SK-N-SH (cell line): ENCODE measurements around the gene THADA. TPM values are rescaled to one million over a fixed set of nuclear protein-coding genes. Genes with fewer than 3 reads are reported as not detected.

ENCODE experiments used
- CTCF ChIA-PET: fragments of 300-600, 350-600 bp; formaldehyde crosslinking; extraction: SDS; loops from one replicate; lab custom pipeline; 2021; lab: Yijun Ruan, JAX
- POLR2A ChIA-PET: fragments of 350-600 bp; sonication (Branson Sonifier 250); formaldehyde crosslinking; extraction: SDS; loops from one replicate; lab custom pipeline; 2020; ENCODE audit warnings: antibody characterized with exemption, inconsistent platforms; lab: Yijun Ruan, JAX
- DNase-seq: peaks from one replicate; pipeline ENCODE4 v3.0.0; 2012
- H2AFZ ChIP-seq: fragments of 200-600 bp; sonication (generic); 2 replicates; pipeline ENCODE4 v1.8.1; 2016; ENCODE audit warnings: antibody characterized with exemption, mild to moderate bottlenecking, low read depth
- H3F3A ChIP-seq: fragments of 200-600 bp; sonication (generic); replicated peaks from 2 replicates; pipeline ENCODE3; 2016; ENCODE audit warnings: antibody characterized with exemption, mild to moderate bottlenecking; ENCODE audit not compliant: insufficient read depth
- H3K27ac ChIP-seq, 2 experiments: fragments of 200-500 bp in 1 of 2; fragments of 200-600 bp in 1 of 2; sonication (Bioruptor generic) in 1 of 2; sonication (generic), shearing (Covaris generic) in 1 of 2; 2 replicates each; pipeline versions ENCODE4 v1.5.1 to v1.6.1; 2014 to 2016; ENCODE audit warnings: low read depth in 2 of 2, inconsistent platforms in 1 of 2, low read length in 1 of 2, mild to moderate bottlenecking in 1 of 2, mixed read lengths in 1 of 2
- H3K27me3 ChIP-seq: fragments of 200-600 bp; sonication (generic), shearing (Covaris generic); 2 replicates; pipeline ENCODE4 v1.6.1; 2016; ENCODE audit warnings: mixed run types; ENCODE audit not compliant: insufficient read depth
- H3K36me3 ChIP-seq, 2 experiments: fragments of 200-500 bp in 1 of 2; fragments of 200-600 bp in 1 of 2; sonication (Bioruptor generic) in 1 of 2; sonication (generic) in 1 of 2; replicated peaks in 1 of 2; 2 replicates each; pipeline versions ENCODE3 to v1.5.1; 2014 to 2016; ENCODE audit warnings: low read length in 1 of 2, mild to moderate bottlenecking in 1 of 2; ENCODE audit not compliant: insufficient read depth in 2 of 2, control insufficient read depth in 1 of 2
- H3K4me1 ChIP-seq, 2 experiments: fragments of 200-500 bp in 1 of 2; fragments of 200-600 bp in 1 of 2; sonication (Bioruptor generic) in 1 of 2; sonication (generic), shearing (Covaris generic) in 1 of 2; 2 replicates each; pipeline versions ENCODE4 v1.5.1 to v1.6.1; 2014 to 2016; ENCODE audit warnings: low read depth in 1 of 2, low read length in 1 of 2, mixed run types in 1 of 2; ENCODE audit not compliant: insufficient read depth in 2 of 2, control insufficient read depth in 1 of 2
- H3K4me2 ChIP-seq: fragments of 200-600 bp; sonication (generic), shearing (Covaris generic); 2 replicates; pipeline ENCODE4 v1.6.1; 2017; ENCODE audit warnings: mixed run types
- H3K4me3 ChIP-seq, 2 experiments: fragments of 200-500 bp in 1 of 2; fragments of 200-600 bp in 1 of 2; sonication (Bioruptor generic) in 1 of 2; sonication (generic), shearing (Covaris generic) in 1 of 2; 2 replicates each; pipeline versions ENCODE4 v1.5.1 to v1.8.1; 2014 to 2016; ENCODE audit warnings: low read depth in 2 of 2, inconsistent platforms in 1 of 2, low read length in 1 of 2, mild to moderate bottlenecking in 1 of 2, mixed read lengths in 1 of 2, moderate library complexity in 1 of 2
- H3K79me2 ChIP-seq: fragments of 200-600 bp; sonication (generic); 2 replicates; pipeline ENCODE4 v1.8.1; 2017; ENCODE audit warnings: mild to moderate bottlenecking; ENCODE audit not compliant: insufficient read depth
- H3K9ac ChIP-seq: fragments of 200-600 bp; sonication (generic); 2 replicates; pipeline ENCODE4 v1.6.1; 2017; ENCODE audit warnings: mixed run types
- H3K9me2 ChIP-seq: fragments of 200-600 bp; sonication (generic); 2 replicates; pipeline ENCODE4 v1.6.1; 2017; ENCODE audit warnings: mixed run types
- H3K9me3 ChIP-seq: fragments of 200-600 bp; sonication (generic); 2 replicates; pipeline ENCODE4 v1.6.1; 2017; ENCODE audit warnings: mixed run types, mild to moderate bottlenecking, moderate library complexity
- H4K20me1 ChIP-seq: fragments of 200-600 bp; sonication (generic); 2 replicates; pipeline ENCODE4 v1.6.1; 2017; ENCODE audit warnings: mild to moderate bottlenecking, mixed run types; ENCODE audit not compliant: insufficient read depth
- CHD2 ChIP-seq: fragments of 150-350 bp; IDR thresholded peaks from 2 replicates; pipeline ENCODE4 v1.6.1; 2018; ENCODE audit warnings: low read length; ENCODE audit not compliant: partially characterized antibody
- ELF1 ChIP-seq: IDR thresholded peaks from 2 replicates; pipeline ENCODE4 v1.4.0; 2012
- EP300 ChIP-seq, 2 experiments: IDR thresholded peaks; 2 replicates each; pipeline versions ENCODE4 v1.4.0 to v1.6.1; 2012; ENCODE audit warnings: borderline replicate concordance in 1 of 2, low read depth in 1 of 2, low read length in 1 of 2
- EZH2phosphoT487 ChIP-seq: fragments of 200-600 bp; sonication (generic); IDR thresholded peaks from 2 replicates; pipeline ENCODE4 v1.6.1; 2017; ENCODE audit warnings: low read depth, mixed run types, mild to moderate bottlenecking, antibody characterized with exemption, moderate library complexity, borderline replicate concordance
- FOXJ3 ChIP-seq: sonication (generic); formaldehyde crosslinking; IDR thresholded peaks from 2 replicates; pipeline ENCODE4 v1.5.1; 2020; ENCODE audit warnings: mild to moderate bottlenecking, missing genetic modification reagents
- FOXM1 ChIP-seq: IDR thresholded peaks from 2 replicates; pipeline ENCODE4 v1.4.0; 2012; ENCODE audit warnings: low read depth, mild to moderate bottlenecking
- GABPA ChIP-seq: IDR thresholded peaks from 2 replicates; pipeline ENCODE4 v1.4.0; 2012; ENCODE audit warnings: low read depth, mild to moderate bottlenecking
- GATA2 ChIP-seq: sonication (generic); formaldehyde crosslinking; IDR thresholded peaks from 2 replicates; pipeline ENCODE4 v1.5.0; 2020; ENCODE audit warnings: mild to moderate bottlenecking, missing genetic modification reagents
- JUND ChIP-seq: IDR thresholded peaks from 2 replicates; pipeline ENCODE4 v1.4.0; 2012
- MXI1 ChIP-seq: IDR thresholded peaks from 2 replicates; pipeline ENCODE4 v1.6.1; 2012; ENCODE audit warnings: mild to moderate bottlenecking, low read depth, low read length, improper control_type of control experiment
- NRF1 ChIP-seq: IDR thresholded peaks from 2 replicates; pipeline ENCODE4 v1.6.1; 2012; ENCODE audit warnings: low read depth, mild to moderate bottlenecking, low read length
- POLR2AphosphoS5 ChIP-seq: IDR thresholded peaks from 2 replicates; pipeline ENCODE4 v1.6.1; 2012; ENCODE audit warnings: low read depth, low read length
- RAD21 ChIP-seq: IDR thresholded peaks from 2 replicates; pipeline ENCODE4 v1.6.1; 2012; ENCODE audit warnings: mild to moderate bottlenecking, low read length
- RFX5 ChIP-seq: IDR thresholded peaks from 2 replicates; pipeline ENCODE4 v1.6.1; 2012; ENCODE audit warnings: mild to moderate bottlenecking, improper control_type of control experiment, low read length
- RXRA ChIP-seq: IDR thresholded peaks from 2 replicates; pipeline ENCODE4 v1.4.0; 2012; ENCODE audit warnings: low read depth, mild to moderate bottlenecking, borderline replicate concordance
- SIN3A ChIP-seq: IDR thresholded peaks from 2 replicates; pipeline ENCODE4 v1.6.1; 2012; ENCODE audit warnings: low read depth, mild to moderate bottlenecking, low read length, moderate library complexity, borderline replicate concordance
- SMC3 ChIP-seq: IDR thresholded peaks from 2 replicates; pipeline ENCODE4 v1.6.1; 2012; ENCODE audit warnings: low read depth, low read length, improper control_type of control experiment
- TEAD4 ChIP-seq: IDR thresholded peaks from 2 replicates; pipeline ENCODE4 v1.4.0; 2012; ENCODE audit warnings: mild to moderate bottlenecking, borderline replicate concordance; ENCODE audit not compliant: insufficient read depth
- YY1 ChIP-seq: IDR thresholded peaks from 2 replicates; pipeline ENCODE4 v1.4.0; 2012; ENCODE audit warnings: low read depth, mild to moderate bottlenecking
- WGBS: methylation state at CpG from one replicate; pipeline ENCODE4 v1.1.6; 2017; ENCODE audit warnings: low lambda C conversion rate; 5-methylcytosine and 5-hydroxymethylcytosine counted together
- polyA plus RNA-seq, 3 experiments: library from polyadenylated mRNA; depleted of rRNA; stranded (reverse); fragments of >200 nt; gene quantifications; 2 replicates each; pipeline ENCODE4 v1.2.3, GENCODE V29; 2012
- TF ChIP-seq, protein P1 (sequence below): IDR thresholded peaks from 2 replicates; pipeline ENCODE4; 2012
- TF ChIP-seq, protein P2 (sequence below): fragments of 150-350 bp; IDR thresholded peaks from 2 replicates; pipeline ENCODE4 v1.6.1; 2017; ENCODE audit warnings: antibody characterized with exemption, low read length, low read depth, borderline replicate concordance
- TF ChIP-seq, protein P3 (sequence below): IDR thresholded peaks from 2 replicates; pipeline ENCODE4 v1.4.0; 2012; ENCODE audit warnings: low read depth, borderline replicate concordance
- TF ChIP-seq, protein P4 (sequence below): IDR thresholded peaks from 2 replicates; pipeline ENCODE4 v1.4.0; 2012; ENCODE audit warnings: low read depth
- TF ChIP-seq, protein P5 (sequence below): IDR thresholded peaks from 2 replicates; pipeline ENCODE4 v1.4.0; 2012; ENCODE audit warnings: low read depth, borderline replicate concordance

THADA gene
- polyA plus RNA-seq, 1 of the 3 experiments (the other 2 are of a cell fraction) = 25.6 TPM

DNA sequence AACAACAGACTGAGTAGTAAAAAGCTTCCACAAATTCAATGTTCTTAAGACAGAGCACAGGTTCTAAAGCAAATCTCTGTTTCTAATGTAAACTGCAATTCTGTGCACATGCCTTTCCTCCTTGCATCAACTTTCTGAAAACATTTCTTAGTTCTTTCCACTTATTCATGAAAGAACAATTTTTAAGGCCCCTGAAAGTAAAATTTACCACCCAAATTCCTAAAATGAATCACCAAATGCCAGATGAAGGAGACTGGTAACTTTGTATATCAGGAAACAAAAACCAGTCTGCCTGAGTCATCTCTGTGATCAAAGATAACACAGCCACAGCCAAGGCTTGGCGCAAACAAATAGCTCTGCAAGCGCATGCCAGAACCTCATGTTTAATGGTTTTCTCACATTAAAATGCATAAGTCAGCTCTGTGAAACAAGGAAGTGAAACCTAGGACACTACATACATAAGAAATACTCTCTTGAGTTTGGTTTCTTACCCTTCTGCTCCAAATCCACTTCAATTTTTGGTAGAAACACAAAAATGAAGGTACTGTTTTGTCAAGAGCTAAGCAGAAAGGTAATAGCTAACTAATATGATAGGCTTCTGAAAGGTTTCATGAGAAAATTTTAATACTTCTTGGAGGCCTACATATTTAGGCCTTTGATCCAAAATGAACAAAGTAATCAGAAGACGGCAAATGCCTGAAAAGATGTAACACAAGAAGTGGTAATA is 169.4 kb downstream of the THADA start:
- Histone ChIP-seq H3K9me3 (no peaks in the 10 kb centered on the region), H3K27ac (peak overlapping the region; percentile 97 to 99), H2AFZ (no peak overlapping the region), H3K4me1 (peaks cover 20 to 31% of the 10 kb centered on the region in 2 experiments), H4K20me1 (no peaks in the 10 kb centered on the region), H3K27me3 (no peaks in the 10 kb centered on the region), H3K9me2 (no peaks in the 10 kb centered on the region), H3F3A (peaks cover 23% of the 10 kb centered on the region), H3K36me3 (peaks cover 2 to 4% of the 10 kb centered on the region in 2 experiments), H3K4me3 (no peak overlapping the region), H3K9ac (peak overlapping the region; percentile 55; the same call in 1 of the 2 replicates), H3K4me2 (peak overlapping the region; percentile 38; the same call in 1 of the 2 replicates), H3K79me2 (no peaks in the 10 kb centered on the region)
- POLR2A ChIA-PET = interaction anchor here (1.1 to 1.4 kb wide), 2 partner anchors 21 to 159 kb away, joined by 3 to 5 read pairs; no protein-coding TSS in a partner anchor
- peak; percentile 81 for DNase-seq
- WGBS = 25% methylated on average over 3 of the region's 3 CpGs
- CTCF ChIA-PET = interaction anchor here (1.0 to 1.9 kb wide), 6 partner anchors 12 to 116 kb away, joined by 3 to 10 read pairs (median 4); no protein-coding TSS in a partner anchor
- TF ChIP-seq POLR2AphosphoS5 = peak; percentile 97
- TF ChIP-seq ELF1 = peak; percentile 85
- TF ChIP-seq EP300 (IDR thresholded peaks at IDR 0.05; ENCODE audit: borderline replicate concordance in 1 of 2, low read depth in 1 of 2, low read length in 1 of 2) = peak; percentile 93 to 100
- peak; percentile 87 for TF ChIP-seq MXI1
- peak; percentile 39 for TF ChIP-seq NRF1
- TF ChIP-seq RAD21 = peak; percentile 53
- peak; percentile 94; the same call in 1 of the 2 replicates for TF ChIP-seq SIN3A
- TF ChIP-seq TEAD4 = peak; percentile 100
- peak; percentile 62; the same call in 1 of the 2 replicates for TF ChIP-seq RFX5
- TF ChIP-seq YY1 = 0 out of 2 replicates have a peak, but pooled peaks have one; percentile 67
- TF ChIP-seq, protein P1, sequence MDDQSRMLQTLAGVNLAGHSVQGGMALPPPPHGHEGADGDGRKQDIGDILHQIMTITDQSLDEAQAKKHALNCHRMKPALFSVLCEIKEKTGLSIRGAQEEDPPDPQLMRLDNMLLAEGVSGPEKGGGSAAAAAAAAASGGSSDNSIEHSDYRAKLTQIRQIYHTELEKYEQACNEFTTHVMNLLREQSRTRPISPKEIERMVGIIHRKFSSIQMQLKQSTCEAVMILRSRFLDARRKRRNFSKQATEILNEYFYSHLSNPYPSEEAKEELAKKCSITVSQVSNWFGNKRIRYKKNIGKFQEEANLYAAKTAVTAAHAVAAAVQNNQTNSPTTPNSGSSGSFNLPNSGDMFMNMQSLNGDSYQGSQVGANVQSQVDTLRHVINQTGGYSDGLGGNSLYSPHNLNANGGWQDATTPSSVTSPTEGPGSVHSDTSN = peak; percentile 98
- TF ChIP-seq, protein P2, sequence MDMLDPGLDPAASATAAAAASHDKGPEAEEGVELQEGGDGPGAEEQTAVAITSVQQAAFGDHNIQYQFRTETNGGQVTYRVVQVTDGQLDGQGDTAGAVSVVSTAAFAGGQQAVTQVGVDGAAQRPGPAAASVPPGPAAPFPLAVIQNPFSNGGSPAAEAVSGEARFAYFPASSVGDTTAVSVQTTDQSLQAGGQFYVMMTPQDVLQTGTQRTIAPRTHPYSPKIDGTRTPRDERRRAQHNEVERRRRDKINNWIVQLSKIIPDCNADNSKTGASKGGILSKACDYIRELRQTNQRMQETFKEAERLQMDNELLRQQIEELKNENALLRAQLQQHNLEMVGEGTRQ = no peak
- peak; percentile 98 for TF ChIP-seq RXRA
- TF ChIP-seq, protein P3, sequence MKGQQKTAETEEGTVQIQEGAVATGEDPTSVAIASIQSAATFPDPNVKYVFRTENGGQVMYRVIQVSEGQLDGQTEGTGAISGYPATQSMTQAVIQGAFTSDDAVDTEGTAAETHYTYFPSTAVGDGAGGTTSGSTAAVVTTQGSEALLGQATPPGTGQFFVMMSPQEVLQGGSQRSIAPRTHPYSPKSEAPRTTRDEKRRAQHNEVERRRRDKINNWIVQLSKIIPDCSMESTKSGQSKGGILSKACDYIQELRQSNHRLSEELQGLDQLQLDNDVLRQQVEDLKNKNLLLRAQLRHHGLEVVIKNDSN = peak; percentile 28; the same call in 1 of the 2 replicates
- TF ChIP-seq EZH2phosphoT487 = no peak
- peak; percentile 89 for TF ChIP-seq CHD2
- TF ChIP-seq SMC3 = 0 out of 2 replicates have a peak, but pooled peaks have one; percentile 13
- TF ChIP-seq FOXJ3 (CRISPR knock-in tag) = peak; percentile 61; the same call in 1 of the 2 replicates
- TF ChIP-seq, protein P4, sequence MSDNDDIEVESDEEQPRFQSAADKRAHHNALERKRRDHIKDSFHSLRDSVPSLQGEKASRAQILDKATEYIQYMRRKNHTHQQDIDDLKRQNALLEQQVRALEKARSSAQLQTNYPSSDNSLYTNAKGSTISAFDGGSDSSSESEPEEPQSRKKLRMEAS = peak; percentile 98
- TF ChIP-seq, protein P5, sequence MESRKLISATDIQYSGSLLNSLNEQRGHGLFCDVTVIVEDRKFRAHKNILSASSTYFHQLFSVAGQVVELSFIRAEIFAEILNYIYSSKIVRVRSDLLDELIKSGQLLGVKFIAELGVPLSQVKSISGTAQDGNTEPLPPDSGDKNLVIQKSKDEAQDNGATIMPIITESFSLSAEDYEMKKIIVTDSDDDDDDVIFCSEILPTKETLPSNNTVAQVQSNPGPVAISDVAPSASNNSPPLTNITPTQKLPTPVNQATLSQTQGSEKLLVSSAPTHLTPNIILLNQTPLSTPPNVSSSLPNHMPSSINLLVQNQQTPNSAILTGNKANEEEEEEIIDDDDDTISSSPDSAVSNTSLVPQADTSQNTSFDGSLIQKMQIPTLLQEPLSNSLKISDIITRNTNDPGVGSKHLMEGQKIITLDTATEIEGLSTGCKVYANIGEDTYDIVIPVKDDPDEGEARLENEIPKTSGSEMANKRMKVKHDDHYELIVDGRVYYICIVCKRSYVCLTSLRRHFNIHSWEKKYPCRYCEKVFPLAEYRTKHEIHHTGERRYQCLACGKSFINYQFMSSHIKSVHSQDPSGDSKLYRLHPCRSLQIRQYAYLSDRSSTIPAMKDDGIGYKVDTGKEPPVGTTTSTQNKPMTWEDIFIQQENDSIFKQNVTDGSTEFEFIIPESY = peak; percentile 89
- 0 out of 2 replicates have a peak, but pooled peaks have one; percentile 16 for TF ChIP-seq GABPA
- peak; percentile 97 for TF ChIP-seq GATA2 (CRISPR knock-in tag)
- peak; percentile 97 for TF ChIP-seq FOXM1
- TF ChIP-seq JUND = peak; percentile 100
